ENCODE data around the gene GARIN5A. TPM values are rescaled to one million over a fixed set of nuclear protein-coding genes. Genes with fewer than 3 reads are reported as not detected.

Gene GARIN5A
- polyA plus RNA-seq, 1 donor (not counting 4 experiments of a cell fraction or from before 2014, with no cell fraction given): 0.37 TPM

DNA sequence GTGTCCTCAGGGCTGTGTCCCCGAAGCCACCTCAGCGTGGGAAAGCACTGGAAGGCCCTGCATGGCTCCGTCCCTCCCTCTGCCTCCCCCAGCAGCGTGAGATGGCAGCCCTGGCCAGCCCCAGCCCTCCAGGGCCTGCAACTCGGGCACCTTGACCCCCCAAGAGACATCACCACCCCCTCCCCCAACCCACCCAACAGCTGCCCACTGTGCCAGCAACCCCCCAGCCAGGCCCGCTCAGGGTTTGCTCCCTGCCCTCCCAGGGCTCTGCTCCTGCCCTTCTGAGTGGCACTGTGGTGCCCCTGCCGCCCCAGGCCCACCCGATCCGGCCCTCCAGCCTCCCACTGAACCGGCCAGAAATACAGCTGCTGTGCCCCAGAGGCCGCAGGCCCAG lies 38.5 kb upstream of the GARIN5A start:
- FAIRE-seq: no peak
- Histone ChIP-seq H3K27me3 (ENCODE audit: control insufficient read depth, extremely low read depth, insufficient read depth, low read length) (peaks cover 8% of the 10 kb centered on the region), H3K9ac (ENCODE audit: control insufficient read depth, extremely low read depth, insufficient read depth, low read length) (no peak overlapping the region), H3K4me1 (ENCODE audit: control insufficient read depth, extremely low read depth, insufficient read depth, low read length) (peaks cover 2% of the 10 kb centered on the region), H3K9me1 (ENCODE audit: control insufficient read depth, extremely low read depth, insufficient read depth, low read length) (no peaks in the 10 kb centered on the region), H3K79me2 (ENCODE audit: control insufficient read depth, insufficient read depth, low read length) (peaks cover 5% of the 10 kb centered on the region), H3K27ac (ENCODE audit: control insufficient read depth, insufficient read depth, low read length) (no peak overlapping the region), H2AFZ (ENCODE audit: control insufficient read depth, low read length) (no peak overlapping the region), H3K4me2 (ENCODE audit: control insufficient read depth, extremely low read depth, insufficient read depth, low read depth, low read length) (no peak overlapping the region), H3K36me3 (ENCODE audit: control insufficient read depth in 2 of 2, extremely low read depth in 1 of 2, insufficient read depth in 2 of 2, low read length in 2 of 2) (no peaks in the 10 kb centered on the region), H3K9me3 (ENCODE audit: control insufficient read depth, low read depth, low read length) (no peaks in the 10 kb centered on the region), H4K20me1 (ENCODE audit: control insufficient read depth, extremely low read depth, insufficient read depth, low read length) (no peaks in the 10 kb centered on the region), H3K4me3 (ENCODE audit: control insufficient read depth in 2 of 3, extremely low read depth in 1 of 3, insufficient read depth in 2 of 3, low read depth in 1 of 3, low read length in 3 of 3) (no peak overlapping the region)
- TF ChIP-seq, protein P1, sequence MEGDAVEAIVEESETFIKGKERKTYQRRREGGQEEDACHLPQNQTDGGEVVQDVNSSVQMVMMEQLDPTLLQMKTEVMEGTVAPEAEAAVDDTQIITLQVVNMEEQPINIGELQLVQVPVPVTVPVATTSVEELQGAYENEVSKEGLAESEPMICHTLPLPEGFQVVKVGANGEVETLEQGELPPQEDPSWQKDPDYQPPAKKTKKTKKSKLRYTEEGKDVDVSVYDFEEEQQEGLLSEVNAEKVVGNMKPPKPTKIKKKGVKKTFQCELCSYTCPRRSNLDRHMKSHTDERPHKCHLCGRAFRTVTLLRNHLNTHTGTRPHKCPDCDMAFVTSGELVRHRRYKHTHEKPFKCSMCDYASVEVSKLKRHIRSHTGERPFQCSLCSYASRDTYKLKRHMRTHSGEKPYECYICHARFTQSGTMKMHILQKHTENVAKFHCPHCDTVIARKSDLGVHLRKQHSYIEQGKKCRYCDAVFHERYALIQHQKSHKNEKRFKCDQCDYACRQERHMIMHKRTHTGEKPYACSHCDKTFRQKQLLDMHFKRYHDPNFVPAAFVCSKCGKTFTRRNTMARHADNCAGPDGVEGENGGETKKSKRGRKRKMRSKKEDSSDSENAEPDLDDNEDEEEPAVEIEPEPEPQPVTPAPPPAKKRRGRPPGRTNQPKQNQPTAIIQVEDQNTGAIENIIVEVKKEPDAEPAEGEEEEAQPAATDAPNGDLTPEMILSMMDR (optimal IDR thresholded peaks at IDR 0.05 in 1 of 3, IDR thresholded peaks at IDR 0.05 in 1 of 3, conservative IDR thresholded peaks at IDR 0.05 in 1 of 3; ENCODE audit: extremely low read depth in 1 of 3, insufficient read depth in 2 of 3, low read length in 3 of 3): no peak
- TF ChIP-seq EZH2 (IDR thresholded peaks at IDR 0.05; ENCODE audit: low read length): no peak
- dilution Hi-C loops (cut with MboI; ENCODE audit: extremely low pct_ligation_motif_present, low sequenced_read_pairs): no loop called here
- DNase-seq (ENCODE audit: low read depth, low spot score): no peak

- TF ChIP-seq EZH2 (IDR thresholded peaks at IDR 0.05; ENCODE audit: low read length): no peak
- TF ChIP-seq, protein P1 (optimal IDR thresholded peaks at IDR 0.05 in 1 of 3, IDR thresholded peaks at IDR 0.05 in 1 of 3, conservative IDR thresholded peaks at IDR 0.05 in 1 of 3; ENCODE audit: extremely low read depth in 1 of 3, insufficient read depth in 2 of 3, low read length in 3 of 3): no peak
- Histone ChIP-seq H3K4me1 (ENCODE audit: control insufficient read depth, extremely low read depth, insufficient read depth, low read length) (peaks cover 4% of the 10 kb centered on the region), H3K27me3 (ENCODE audit: control insufficient read depth, extremely low read depth, insufficient read depth, low read length) (peaks cover 8% of the 10 kb centered on the region), H3K9ac (ENCODE audit: control insufficient read depth, extremely low read depth, insufficient read depth, low read length) (no peak overlapping the region), H3K9me3 (ENCODE audit: control insufficient read depth, low read depth, low read length) (no peaks in the 10 kb centered on the region), H3K4me2 (ENCODE audit: control insufficient read depth, extremely low read depth, insufficient read depth, low read depth, low read length) (no peak overlapping the region), H4K20me1 (ENCODE audit: control insufficient read depth, extremely low read depth, insufficient read depth, low read length) (no peaks in the 10 kb centered on the region), H3K27ac (ENCODE audit: control insufficient read depth, insufficient read depth, low read length) (no peak overlapping the region), H3K9me1 (ENCODE audit: control insufficient read depth, extremely low read depth, insufficient read depth, low read length) (no peaks in the 10 kb centered on the region), H3K4me3 (ENCODE audit: control insufficient read depth in 2 of 3, extremely low read depth in 1 of 3, insufficient read depth in 2 of 3, low read depth in 1 of 3, low read length in 3 of 3) (no peak overlapping the region), H3K36me3 (ENCODE audit: control insufficient read depth in 2 of 2, extremely low read depth in 1 of 2, insufficient read depth in 2 of 2, low read length in 2 of 2) (no peaks in the 10 kb centered on the region), H2AFZ (ENCODE audit: control insufficient read depth, low read length) (no peak overlapping the region), H3K79me2 (ENCODE audit: control insufficient read depth, insufficient read depth, low read length) (peaks cover 5% of the 10 kb centered on the region)
- DNase-seq (ENCODE audit: low read depth, low spot score) (no peak), FAIRE-seq (no peak)
- dilution Hi-C loops (cut with MboI; ENCODE audit: extremely low pct_ligation_motif_present, low sequenced_read_pairs): no loop called here
Measured at GRCh38 chr19:50514346-50515167, 37.9 kb upstream of the GARIN5A start.
